ENCODE data around the gene SPINK5. TPM values are rescaled to one million over a fixed set of nuclear protein-coding genes. Genes with fewer than 3 reads are reported as not detected.
A peak's percentile ranks its signal among the peaks of the same experiment; 100 is the strongest.

SPINK5 gene
- polyA plus RNA-seq, 2 of the 4 experiments (the other 2 are of a cell fraction), result not detected

- no peak for FAIRE-seq
- WGBS (ENCODE audit: missing lambda C conversion rate), result 0% methylated on average over 1 of the region's 1 CpG
Measured at GRCh38 chr5:148156609-148157008, 92.8 kb downstream of the SPINK5 start.

GRCh38 chr5:148162038-148162437 is 98.3 kb downstream of the SPINK5 start:
- DNase-seq (ENCODE audit: low read depth in 1 of 2, low spot score in 1 of 2), result no peak
- Histone ChIP-seq H3K4me1 (no peaks in the 10 kb centered on the region), H3K9me3 (no peaks in the 10 kb centered on the region), H3K4me2 (no peak overlapping the region), H3K4me3 (no peak overlapping the region), H3K27ac (no peak overlapping the region)
- CTCF ChIA-PET, result no interaction called here
- ATAC-seq, result no peak
- POLR2A ChIA-PET, result no interaction called here
- WGBS (ENCODE audit: missing lambda C conversion rate), result 19% methylated on average over 1 of the region's 1 CpG
- no peak for TF ChIP-seq MYC (IDR thresholded peaks at IDR 0.05; ENCODE audit: borderline replicate concordance, low read length)
- TF ChIP-seq MAFK (IDR thresholded peaks at IDR 0.05; ENCODE audit: partially characterized antibody), result no peak
- TF ChIP-seq BCL3 (IDR thresholded peaks at IDR 0.05), result no peak
- TF ChIP-seq JUN (IDR thresholded peaks at IDR 0.05), result no peak
- no peak for TF ChIP-seq PBX3 (IDR thresholded peaks at IDR 0.05)
- no peak for TF ChIP-seq POLR2AphosphoS2 (conservative IDR thresholded peaks at IDR 0.05; ENCODE audit: low read length)
- TF ChIP-seq EP300 (IDR thresholded peaks at IDR 0.05), result no peak
- FAIRE-seq, result no peak

More at GRCh38 chr5:148156609-148157008, 92.8 kb downstream of the SPINK5 start:
- no peaks in the 10 kb centered on the region for H3K4me1 ChIP-seq
- CTCF ChIA-PET, result interaction anchor here (1.3 kb wide), 1 partner anchor 9 kb away, joined by 4 read pairs; no protein-coding TSS in a partner anchor
- H3K4me2 ChIP-seq, result no peak overlapping the region
- no peak overlapping the region for H3K4me3 ChIP-seq
- DNase-seq (ENCODE audit: low read depth in 1 of 2, low spot score in 1 of 2), result no peak
- TF ChIP-seq KDM5A (IDR thresholded peaks at IDR 0.05), result no peak
- no peak for TF ChIP-seq BHLHE40 (IDR thresholded peaks at IDR 0.05; ENCODE audit: low read depth, low read length)
- no peak for TF ChIP-seq JUN (IDR thresholded peaks at IDR 0.05)
- POLR2A ChIA-PET, result no interaction called here
- no peaks in the 10 kb centered on the region for H3K9me3 ChIP-seq
- H3K27ac ChIP-seq, result no peak overlapping the region
- ATAC-seq, result no peak

GRCh38 chr5:148163345-148163744 is 99.6 kb downstream of the SPINK5 start:
- FAIRE-seq, result no peak
- TF ChIP-seq MAZ (IDR thresholded peaks at IDR 0.05; ENCODE audit: borderline replicate concordance, low read depth, low read length) (no peak), ELK1 (IDR thresholded peaks at IDR 0.05; ENCODE audit: low read depth, low read length) (no peak), BHLHE40 (IDR thresholded peaks at IDR 0.05; ENCODE audit: low read depth, low read length) (no peak), HDAC2 (IDR thresholded peaks at IDR 0.05) (no peak), HEYL (CRISPR knock-in tag; IDR thresholded peaks at IDR 0.05) (no peak), ATOH8 (CRISPR knock-in tag; IDR thresholded peaks at IDR 0.05; ENCODE audit: low read depth) (no peak), CHD4 (IDR thresholded peaks at IDR 0.05; ENCODE audit: borderline replicate concordance) (no peak), TP53 (CRISPR knock-in tag; IDR thresholded peaks at IDR 0.05) (no peak), FOXS1 (CRISPR knock-in tag; IDR thresholded peaks at IDR 0.05) (no peak), POLR2AphosphoS2 (conservative IDR thresholded peaks at IDR 0.05; ENCODE audit: low read length) (no peak), KDM1A (IDR thresholded peaks at IDR 0.05; ENCODE audit: low read depth) (no peak), CHD2 (IDR thresholded peaks at IDR 0.05; ENCODE audit: low read length, partially characterized antibody) (no peak), EP300 (IDR thresholded peaks at IDR 0.05) (no peak), HOXA7 (CRISPR knock-in tag; IDR thresholded peaks at IDR 0.05) (no peak), TFCP2L1 (CRISPR knock-in tag; IDR thresholded peaks at IDR 0.05) (no peak), REST (IDR thresholded peaks at IDR 0.05) (no peak), JUNB (IDR thresholded peaks at IDR 0.05) (no peak), POLR2A (IDR thresholded peaks at IDR 0.05; ENCODE audit: low read length) (no peak)
- CTCF ChIA-PET, result interaction anchor here (1.6 kb wide), 1 partner anchor 16 kb away, joined by 4 read pairs; no protein-coding TSS in a partner anchor
- ATAC-seq, result peak in 1 of 2 experiments; percentile 59; a peak in 2 of 6 replicates
- Histone ChIP-seq H3K4me1 (no peaks in the 10 kb centered on the region), H3K4me2 (no peak overlapping the region), H3K27ac (no peak overlapping the region), H3K9me3 (no peaks in the 10 kb centered on the region), H3K4me3 (no peak overlapping the region)
- DNase-seq (ENCODE audit: low read depth in 1 of 2, low spot score in 1 of 2), result no peak
- WGBS (ENCODE audit: missing lambda C conversion rate), result 0% methylated on average over 1 of the region's 1 CpG
- POLR2A ChIA-PET, result no interaction called here
